GM13977 (cell line): Measurements from ENCODE around the gene THSD4.

ENCODE experiments used
- DNase-seq: peaks from one replicate; pipeline ENCODE4 v3.0.0; 2012; ENCODE audit warnings: low spot score
- in situ Hi-C: fragments of 300-500 bp; cut with MboI; formaldehyde crosslinking; loops from one replicate; pipeline ENCODE4 v1.12.0; 2022; ENCODE audit warnings: low sequenced_read_pairs, low pct_unique_long_range_greater_than_20kb, mixed read lengths, inconsistent platforms; ENCODE audit not compliant: unreplicated experiment
- TF ChIP-seq, protein P1 (sequence below): IDR thresholded peaks from 2 replicates; pipeline ENCODE4 v1.5.1; 2012; ENCODE audit warnings: mild to moderate bottlenecking, control low read depth; ENCODE audit not compliant: insufficient read depth; ENCODE audit errors: extremely low read depth, missing control alignments

THSD4 gene

DNA sequence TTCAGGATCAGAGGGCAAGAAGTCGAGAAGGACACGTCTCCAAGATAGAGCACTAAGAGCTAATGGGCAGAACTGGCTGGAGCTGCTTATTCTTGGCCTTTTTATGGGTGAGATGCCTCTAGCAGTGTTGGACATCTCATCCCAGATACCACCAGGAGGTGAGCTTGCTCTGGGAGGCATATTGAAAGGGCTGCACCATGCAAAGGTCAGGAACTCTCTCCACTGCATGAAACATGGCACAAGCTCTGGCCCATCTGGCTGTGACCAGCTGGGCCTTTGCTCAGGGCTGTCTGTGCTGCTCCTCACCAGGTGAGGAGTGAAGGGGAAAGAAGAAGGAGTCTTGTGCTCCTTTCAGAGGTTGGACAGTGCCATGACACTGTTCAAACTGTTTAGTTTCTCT is 188.7 kb downstream of the THSD4 start:
- in situ Hi-C loops = no loop called here
- no peak for DNase-seq
- TF ChIP-seq, protein P1, sequence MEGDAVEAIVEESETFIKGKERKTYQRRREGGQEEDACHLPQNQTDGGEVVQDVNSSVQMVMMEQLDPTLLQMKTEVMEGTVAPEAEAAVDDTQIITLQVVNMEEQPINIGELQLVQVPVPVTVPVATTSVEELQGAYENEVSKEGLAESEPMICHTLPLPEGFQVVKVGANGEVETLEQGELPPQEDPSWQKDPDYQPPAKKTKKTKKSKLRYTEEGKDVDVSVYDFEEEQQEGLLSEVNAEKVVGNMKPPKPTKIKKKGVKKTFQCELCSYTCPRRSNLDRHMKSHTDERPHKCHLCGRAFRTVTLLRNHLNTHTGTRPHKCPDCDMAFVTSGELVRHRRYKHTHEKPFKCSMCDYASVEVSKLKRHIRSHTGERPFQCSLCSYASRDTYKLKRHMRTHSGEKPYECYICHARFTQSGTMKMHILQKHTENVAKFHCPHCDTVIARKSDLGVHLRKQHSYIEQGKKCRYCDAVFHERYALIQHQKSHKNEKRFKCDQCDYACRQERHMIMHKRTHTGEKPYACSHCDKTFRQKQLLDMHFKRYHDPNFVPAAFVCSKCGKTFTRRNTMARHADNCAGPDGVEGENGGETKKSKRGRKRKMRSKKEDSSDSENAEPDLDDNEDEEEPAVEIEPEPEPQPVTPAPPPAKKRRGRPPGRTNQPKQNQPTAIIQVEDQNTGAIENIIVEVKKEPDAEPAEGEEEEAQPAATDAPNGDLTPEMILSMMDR = no peak

DNA sequence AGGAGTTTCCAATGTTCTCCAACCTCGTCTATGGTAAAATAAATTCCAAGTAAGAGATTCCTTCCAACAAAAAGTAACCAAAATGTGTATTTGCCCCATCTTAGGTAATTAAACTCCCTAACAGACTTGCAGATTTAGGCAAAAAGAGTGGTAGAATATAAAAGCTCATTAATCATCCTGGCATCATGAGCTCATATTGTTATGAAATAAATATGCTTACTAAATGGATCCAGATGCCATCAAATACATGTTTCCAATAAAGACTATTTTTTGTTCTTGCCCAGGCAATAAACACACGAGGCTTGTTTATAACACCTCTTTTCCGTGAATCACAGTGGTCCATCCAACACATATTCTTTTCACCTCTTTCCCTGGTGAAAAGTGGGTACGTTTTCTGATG is 189.4 kb downstream of the THSD4 start:
- in situ Hi-C loops = no loop called here
- no peak for DNase-seq
- TF ChIP-seq, protein P1 = no peak

DNA sequence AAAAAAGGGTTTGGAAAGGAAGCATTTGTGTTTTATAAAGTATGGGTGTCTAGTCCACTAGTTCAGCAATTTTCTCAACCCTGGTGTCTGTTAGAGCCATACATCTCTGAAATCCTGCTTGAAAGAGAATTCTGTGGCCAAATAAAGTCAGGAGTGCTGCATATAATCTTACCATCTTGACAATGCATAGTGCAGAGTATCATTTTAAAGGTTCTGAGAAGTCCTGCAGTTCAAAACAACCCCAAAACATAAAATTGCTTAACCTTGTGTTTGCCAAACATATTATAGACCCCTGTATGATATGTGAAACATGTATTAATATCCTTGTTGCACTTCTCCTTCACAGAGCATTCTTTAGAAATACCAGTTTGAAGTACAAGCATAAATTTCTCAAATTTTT is 191.3 kb downstream of the THSD4 start:
- TF ChIP-seq, protein P1 = no peak
- no peak for DNase-seq
- in situ Hi-C loops = no loop called here

DNA sequence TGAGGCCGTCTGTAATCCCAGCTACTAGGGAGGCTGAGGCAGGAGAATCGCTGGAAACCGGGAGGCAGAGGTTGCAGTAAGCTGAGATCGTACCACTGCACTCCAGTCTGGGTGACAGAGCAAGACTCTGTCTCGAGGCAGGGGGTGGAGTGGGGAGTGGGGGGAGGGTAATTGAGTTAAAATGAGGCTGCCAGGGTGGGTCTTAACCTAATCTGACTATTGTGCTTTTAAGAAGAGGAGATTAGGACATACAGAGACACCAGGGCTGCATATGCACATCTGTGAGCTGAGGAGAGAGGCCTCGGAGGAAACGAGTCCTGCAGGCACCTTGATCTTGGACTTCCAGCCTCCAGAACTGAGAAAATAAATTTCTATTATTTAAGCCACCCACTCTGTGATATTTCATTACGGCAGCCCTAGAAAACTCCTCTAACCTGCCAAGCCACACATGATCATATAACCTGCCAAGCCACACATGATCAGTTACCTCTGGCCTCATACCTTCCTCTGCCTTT is 197.0 kb downstream of the THSD4 start:
- in situ Hi-C loops = no loop called here
- TF ChIP-seq, protein P1 = no peak
- DNase-seq = no peak

DNA sequence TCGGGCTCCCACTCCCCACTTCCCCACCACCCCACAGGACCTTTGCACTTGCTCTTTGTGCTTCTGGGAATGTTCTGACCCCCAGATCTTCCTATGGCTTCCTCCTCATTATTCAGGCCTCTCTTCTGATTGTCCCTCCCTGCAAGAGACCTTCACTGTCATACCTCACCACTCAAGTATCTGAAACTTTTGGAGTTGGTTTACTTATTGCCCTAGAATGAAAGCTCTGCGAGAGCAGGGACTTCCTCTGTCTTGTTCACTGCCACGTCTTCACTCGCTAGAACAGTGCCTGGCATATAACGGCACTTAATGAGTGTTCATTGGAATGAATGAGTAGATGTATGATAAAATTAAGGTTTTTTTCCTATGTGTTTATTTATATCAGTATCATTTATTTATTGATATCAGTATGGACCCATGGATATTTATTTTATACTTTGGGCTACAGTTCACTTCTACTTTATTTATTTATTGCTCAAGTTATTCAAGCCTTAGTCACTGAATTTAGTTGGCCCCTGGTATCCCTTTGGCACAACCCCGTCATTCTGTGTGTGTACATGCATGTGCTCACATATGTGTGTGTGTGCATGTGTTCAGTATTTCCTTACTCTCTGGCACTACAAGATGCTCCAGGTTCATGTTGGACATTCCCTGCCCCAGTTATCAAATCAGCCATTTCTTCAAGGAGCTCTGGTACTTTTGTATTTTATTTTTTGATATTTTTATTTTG is 197.6 kb downstream of the THSD4 start:
- in situ Hi-C loops = no loop called here
- TF ChIP-seq, protein P1 = no peak
- DNase-seq = no peak

DNA sequence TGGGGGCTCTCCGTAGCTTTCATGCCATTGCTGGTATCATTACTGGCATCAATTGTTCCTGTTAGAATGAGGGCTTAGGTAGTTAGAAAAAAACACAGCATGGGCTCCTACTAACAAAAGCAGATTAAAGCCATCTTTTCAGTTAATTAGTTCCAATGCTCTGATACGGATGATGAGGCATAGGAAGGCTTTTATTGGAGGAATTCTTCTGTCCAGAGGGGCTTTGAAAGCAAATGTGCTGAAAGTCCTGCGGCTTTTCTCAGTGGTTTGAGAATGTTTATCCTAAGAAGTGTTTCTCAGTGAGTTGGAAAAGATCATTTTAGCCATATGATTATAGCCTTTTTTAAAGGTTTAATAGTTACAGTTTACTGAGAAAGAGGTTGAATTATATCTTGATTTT is 198.5 kb downstream of the THSD4 start:
- DNase-seq = no peak
- TF ChIP-seq, protein P1 = no peak
- in situ Hi-C loops = no loop called here
